Stimulated activated CD4-positive, alpha-beta T cell treated with anti-CD3 and anti-CD28 coated beads, Interleukin-4, amount 100 ng/mL, for 4 hours (primary cell): ENCODE results near the gene SERTAD1.
A peak's percentile ranks its signal among the peaks of the same experiment; 100 is the strongest.
"Not testable (repeated sequence)": the region's sequence is repeated elsewhere in the genome, so short reads cannot be mapped to it uniquely, and the experiment has no call there.

Experiments
- DNase-seq, 2 experiments: peaks; one replicate each; pipeline ENCODE4 v3.0.0-alpha.2; 2020

Gene SERTAD1

DNA sequence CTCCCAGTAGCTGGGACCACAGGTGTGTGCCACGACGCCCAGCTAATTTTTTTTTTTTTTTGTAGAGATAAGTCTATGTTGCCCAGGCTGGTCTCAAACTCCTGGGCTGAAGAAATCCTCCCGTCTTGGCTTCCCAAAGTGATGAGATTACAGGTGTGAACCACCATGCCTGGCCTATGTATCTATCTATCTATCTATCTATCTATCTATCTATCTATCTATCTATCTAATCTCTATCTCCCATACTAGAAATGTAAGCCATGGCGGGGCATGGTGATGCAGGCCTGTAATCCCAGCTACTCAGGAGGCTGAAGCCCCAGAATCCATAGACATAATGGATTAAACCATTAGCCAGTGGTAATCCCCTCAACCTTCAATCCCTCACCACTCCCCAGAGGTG, 24.9 kb upstream of the SERTAD1 start:
- DNase-seq = no peak

DNA sequence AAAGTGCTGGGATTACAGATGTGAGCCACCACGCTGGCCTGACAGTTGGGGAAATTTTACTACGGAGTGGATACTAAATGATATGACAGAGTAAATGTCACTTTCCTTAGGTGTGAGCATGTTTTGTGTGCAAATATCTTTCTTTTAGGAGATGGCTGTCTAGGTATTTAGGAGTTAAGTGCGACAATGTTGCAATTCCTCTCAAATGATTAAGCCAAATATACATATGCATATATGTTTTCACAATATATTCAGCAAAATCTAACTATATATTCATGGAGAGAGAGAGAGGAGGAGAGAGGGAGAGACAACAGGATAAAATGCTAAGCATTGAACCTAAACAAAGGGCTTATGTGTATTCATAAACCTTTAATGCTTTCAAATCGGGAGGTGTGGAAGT, 23.7 kb upstream of the SERTAD1 start:
- no peak for DNase-seq

DNA sequence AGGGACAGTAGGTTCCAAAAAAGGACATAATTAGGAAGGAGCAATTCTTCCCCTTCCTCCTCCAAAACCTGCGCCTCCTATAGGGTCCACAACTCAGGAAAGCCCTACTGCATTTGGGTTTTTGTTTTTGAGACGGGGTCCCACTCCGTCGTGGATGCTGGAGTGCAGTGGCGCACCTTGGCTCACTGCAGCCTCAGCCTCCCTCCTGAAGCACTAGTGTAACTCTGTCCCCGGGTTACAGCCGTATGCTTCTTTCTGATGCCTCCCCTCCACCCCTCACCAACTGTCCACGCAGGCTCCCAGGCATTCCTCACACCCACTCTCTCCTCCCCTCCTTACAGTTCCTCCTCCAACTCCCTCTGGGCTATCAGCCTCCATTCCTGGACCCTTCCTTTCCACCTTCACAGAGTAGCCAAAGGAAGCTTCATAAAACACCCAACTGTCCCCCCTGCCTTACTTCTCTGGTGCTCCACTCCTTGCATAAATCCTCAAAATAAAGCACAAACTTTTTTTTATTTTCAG, 20.5 kb upstream of the SERTAD1 start:
- DNase-seq = no peak

DNA sequence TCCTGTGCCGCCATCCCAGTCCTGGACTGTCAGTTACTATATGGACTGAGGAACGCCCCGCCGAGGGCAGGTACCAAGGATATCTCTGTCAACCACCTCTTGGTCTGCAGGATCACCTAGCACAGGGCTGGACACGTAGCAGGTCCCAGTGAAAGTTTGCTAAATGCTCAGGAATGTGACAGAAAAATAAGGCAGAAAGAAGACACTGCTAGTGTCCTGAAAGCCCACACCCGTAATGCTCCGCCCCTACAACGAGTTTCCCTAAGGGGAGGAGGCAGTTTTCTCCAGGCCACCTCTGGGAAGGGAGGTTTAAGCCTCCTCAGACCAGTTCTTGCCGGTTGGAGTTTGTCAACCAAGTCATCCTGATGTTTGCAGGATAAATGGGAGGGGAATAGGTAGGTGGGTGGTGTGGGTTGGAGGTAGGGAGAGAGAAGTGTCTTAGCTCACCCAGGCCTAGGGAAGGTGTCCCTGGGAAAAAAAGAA, 20.0 kb upstream of the SERTAD1 start:
- no peak for DNase-seq

DNA sequence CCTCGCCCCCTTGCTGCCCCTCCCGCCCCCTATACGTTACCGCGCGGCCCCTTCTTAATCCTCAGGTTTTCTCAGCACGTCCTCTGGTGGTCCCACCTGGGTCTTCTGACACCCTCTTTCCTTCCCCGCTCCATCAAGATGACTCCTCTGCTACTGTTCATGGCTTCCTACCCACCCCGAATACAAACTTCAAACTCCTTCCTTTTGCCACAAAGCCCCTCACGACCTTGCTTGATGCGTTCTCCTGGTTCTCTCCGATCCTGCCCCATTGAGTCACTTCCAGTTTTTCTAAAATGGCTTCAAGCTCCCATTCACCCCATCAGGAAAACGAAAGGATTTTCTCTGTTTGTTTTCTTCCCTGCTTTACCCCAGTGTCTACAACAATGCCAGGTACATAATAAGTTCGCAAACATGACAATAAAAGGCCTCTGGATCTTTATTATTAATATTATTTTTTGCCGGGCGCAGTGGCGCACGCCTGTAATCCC, 19.1 kb upstream of the SERTAD1 start:
- no peak for DNase-seq

DNA sequence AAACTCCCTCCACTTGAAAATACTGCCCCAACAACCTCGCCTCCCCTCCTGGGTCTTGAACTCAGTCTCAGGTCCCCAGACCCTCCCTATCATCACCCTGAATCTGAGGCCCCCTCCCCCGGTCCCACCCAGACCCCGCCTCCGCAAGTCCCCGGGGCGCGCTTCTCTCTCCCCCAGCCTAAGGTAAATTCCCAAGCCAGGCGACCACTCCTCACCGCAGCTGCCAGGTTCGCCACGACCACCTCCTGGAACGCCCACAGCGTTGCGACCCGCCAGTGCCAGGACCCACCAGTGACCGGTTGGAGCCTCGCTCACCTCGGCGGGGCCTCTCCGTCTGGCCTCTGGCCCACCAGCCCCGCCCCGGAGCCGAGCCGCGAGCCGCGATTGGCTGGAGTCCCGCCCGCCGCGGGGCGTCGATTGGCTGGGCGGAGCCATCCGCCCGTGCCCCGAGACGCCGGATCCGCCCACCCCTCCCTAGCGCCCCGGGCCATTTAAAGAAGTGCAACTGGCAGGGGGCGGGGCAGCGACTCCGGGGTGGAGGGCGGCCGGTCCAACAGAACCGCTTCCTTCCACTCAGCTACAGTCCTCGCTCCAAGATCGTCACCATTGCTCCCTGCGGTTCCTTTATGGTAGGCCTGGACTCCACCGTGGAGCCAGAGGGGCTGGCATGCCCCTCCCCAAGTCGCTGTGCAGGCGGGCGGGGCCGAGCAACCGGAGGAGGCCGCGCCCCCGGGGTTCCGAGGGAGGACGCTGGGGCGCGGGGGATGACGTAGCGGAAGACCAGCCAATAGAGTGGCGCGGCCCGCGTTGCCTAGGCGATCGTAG, 18.4 kb upstream of the SERTAD1 start, which contains the start of gene SERTAD3:
TSS of gene SERTAD3 (minus strand) at position 336 of the 825 bp plus-strand sequence. CDS start 2,255 bp downstream, outside the sequence.
- DNase-seq = peak; percentile 96

DNA sequence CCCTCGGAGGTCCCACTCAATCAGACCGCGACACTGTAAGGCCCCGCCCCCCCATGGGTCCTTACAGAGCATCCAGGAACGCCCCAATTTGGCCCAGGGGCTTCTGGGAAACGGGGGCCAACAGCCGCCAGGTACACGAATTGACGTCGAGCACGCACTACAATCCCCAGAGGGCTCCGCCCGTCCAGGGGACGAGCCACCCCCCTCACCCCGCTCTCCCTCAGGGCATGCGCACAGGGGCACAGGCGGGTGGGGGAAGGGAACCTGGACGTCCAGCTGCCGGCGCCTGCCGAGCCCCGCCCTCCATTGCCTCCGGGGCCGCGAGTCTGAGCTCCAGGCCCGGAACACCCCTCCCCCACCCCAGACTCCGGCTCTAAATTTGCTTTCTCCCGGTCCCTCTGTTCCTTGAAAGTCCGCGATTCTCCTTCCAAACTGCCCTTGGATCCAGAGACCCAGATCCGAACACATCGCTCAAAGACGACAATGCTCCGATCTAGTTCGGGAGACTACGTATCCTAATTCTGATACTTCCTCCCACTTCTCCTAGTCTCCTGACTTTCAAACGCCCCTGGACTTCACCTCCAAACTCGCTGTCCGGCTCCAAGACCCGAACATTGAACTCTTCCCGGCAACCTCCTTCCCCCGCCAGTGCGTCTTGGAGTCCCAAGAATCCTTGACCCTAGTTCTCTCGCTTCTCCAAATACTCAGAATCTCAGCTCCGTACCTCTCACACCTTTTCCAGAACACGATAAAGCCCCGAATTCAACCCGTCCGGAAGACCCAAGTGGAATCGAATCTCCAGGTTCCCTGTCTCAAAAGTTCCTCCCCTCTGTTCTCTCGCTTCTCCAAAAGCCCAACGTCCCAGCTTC, 17.6 kb upstream of the SERTAD1 start:
- peak; percentile 97 to 100 for DNase-seq

DNA sequence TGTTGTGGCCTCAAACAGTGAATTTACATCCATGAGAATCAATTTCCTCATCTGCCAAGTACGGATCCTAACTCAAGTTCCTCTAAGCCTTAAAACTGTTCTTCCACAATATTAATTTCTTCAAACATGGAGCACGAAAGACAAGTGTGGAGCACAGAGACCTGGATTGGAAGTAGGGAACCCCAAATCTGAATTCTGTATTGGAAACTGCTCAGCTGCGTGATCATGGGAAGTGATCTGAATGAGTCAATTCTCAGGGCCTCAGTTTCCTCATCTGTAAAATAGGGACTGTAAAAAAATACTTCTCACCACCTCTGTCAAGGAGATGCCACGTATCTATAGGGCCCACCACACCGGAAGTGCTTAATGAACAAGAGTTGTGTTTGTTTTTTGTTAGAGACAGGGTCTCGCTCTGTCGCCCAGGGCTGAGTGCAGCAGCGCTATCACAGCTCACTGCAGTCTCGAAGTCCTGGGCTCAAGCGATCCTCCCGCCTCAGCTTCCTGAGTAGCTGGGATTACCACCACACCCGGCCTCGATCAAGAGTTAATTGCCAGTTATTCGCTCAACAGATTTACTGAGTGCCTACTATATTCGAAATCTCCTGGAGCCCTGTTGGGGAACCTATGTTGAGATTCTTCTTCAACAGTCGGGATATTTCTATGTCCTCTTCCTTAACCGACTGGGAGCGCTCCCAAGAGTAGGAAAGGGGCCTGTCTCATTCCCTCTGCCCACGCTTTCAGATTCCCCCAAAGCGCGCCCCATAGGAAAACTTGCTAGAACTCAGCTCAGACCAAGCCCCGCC, 16.7 kb upstream of the SERTAD1 start:
- no peak for DNase-seq

DNA sequence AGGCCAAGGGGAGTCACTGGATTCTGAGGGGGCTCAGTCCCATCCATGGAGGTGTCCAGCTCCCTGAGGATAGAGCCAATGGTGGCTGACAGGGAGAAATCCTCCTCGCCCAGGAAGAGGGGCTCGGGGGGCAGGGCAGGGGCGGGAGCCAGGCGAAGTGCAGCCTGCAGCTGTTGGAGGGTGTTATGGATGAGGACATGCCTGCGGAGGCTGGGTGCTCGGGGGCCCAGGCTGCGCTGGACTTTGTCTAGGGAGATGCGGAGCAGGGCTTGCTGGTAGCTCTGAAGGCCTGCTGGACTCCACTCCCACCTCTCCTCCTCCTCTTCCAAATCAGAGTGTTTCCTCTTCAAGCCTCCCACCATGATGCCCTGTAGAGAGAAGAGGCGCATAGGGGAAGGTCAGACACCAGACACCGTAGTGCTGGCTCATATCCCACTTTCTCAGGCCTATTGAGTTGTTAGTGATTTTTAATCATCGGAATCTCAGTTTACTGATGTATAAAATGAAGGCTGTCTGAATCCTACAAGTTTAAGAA, 16.0 kb upstream of the SERTAD1 start:
- DNase-seq = no peak

DNA sequence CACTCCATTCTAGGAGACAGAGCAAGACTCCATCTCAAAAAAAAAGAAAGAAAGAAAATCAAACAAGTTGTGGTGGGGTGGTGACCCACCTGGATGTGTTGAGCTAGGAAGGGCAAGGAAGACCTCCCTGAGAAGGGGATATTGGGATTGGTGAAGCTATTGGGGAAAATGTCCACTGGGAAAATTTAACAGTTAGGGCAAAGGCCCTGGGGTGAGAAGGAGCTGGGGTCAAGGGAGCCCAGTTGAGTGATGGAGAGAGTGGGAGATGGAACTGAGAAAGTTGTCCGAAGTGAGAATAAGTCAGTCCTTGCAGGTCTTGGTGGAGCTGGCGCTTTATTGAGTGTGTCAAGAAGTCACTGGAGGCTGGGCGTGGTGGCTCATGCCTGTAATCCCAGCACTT, 12.5 kb upstream of the SERTAD1 start:
- DNase-seq = no peak

DNA sequence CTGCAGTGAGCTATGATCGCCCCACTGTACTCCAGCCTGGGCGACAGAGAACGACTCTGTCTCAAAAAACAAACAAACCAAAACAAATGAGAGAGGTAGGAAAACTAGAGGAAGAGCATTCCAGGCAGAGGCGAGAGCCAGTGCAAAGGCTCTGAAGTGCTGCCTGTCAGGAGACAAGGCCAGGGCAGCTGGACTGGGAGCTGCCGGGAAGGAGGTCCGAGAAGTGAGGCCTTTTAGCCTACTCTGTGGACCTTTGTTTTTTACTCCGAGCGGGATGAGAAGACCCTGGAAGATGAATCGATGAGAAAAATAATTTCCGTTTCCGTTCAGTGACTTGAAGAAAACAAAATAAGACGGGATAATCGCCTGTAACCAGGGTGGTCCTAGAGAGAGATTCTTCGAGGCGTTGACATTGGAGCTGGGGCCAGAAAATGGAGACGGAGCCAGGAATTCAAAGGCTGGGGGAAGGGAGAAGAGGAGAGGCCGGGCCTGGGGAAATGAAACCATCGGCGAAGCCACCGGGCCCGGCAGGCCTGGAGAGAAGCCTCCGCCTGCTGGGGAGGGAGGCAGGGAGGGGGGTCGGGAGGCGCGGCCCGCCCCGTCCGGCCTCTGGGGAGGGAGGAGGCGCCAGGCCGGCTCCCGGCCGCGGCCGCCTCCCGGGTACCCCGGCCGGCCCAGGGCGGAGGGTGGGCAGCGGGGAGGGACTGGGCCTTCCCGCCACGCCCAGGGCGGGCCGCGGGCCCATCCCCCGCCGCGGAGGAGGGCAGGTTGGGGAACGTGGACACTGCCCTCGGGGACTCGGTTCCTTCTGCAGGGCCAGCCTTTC, 7.8 kb upstream of the SERTAD1 start:
- DNase-seq = peak; percentile 35 to 37

DNA sequence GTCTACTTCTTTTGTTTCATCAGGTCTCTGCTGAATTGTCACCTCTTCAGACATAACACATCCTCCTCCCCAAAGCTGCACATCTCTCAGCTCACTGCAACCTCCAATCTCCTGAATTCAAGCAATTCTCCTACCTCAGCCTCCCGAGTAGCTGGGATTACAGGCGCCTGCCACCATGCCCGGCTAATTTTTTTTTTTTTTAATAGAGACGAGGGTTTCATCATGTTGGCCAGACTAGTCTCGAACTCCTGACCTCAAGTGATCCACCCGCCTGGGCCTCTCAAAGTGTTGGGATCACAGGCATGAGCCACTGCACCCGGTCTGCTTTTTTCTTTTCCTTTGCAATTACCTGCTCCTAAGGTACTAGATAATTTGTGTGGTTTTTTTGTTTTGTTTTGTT, 7.0 kb upstream of the SERTAD1 start:
- DNase-seq = not testable (repeated sequence)

DNA sequence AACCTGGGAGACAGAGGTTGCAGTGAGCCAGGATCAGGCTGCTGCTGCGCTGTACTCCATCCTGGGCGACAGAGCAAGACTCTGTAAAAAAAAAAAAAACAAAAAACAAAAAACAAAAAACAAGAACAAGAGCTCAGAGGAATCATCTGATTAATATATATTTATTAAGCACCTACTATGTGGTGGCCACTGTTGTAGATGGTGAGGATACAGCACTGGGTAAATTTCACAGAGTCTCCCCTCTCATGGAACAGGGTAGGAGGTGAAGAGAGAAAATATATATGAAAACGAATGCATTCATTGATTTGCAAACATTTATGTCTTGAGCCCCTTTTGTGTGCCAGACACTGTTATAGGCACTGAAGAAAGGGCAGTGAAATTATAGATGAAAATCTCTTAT, 5.9 kb upstream of the SERTAD1 start:
- DNase-seq = no peak

DNA sequence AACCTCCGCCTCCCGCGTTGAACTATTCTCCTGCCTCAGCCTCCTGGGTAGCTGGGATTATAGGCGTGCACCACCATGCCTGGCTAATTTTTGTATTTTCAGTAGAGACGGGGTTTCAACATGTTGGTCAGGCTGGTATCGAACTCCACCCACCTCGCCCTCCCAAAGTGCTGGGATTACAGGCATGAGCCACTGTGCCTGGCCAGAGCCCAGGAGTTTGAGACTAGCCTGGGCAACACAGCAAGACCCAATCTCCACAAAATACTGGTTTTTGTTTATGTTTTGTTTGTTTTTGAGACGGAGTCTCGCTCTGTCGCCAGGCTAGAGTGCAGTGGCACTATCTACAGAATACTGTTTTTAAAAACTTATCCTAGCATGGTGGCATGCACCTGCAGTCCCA, 4.5 kb upstream of the SERTAD1 start:
- not testable (repeated sequence) for DNase-seq

DNA sequence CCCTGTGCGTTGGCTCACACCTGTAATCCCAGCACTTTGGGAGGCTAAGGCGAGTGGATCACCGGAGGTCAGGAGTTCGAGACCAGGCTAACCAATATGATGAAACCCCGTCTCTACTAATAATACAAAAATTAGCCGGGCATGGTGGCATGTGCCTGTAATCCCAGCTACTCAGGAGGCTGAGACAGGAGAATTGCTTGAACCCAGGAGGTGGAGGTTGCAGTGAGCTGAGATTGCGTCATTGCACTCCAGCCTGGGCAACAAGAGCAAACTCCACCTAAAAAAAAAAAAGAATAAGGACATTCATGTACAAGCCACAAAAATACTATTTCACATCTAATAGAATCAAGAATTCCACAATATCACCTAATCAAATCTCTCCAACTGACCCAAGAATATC, 2.4 kb upstream of the SERTAD1 start:
- not testable (repeated sequence) for DNase-seq

DNA sequence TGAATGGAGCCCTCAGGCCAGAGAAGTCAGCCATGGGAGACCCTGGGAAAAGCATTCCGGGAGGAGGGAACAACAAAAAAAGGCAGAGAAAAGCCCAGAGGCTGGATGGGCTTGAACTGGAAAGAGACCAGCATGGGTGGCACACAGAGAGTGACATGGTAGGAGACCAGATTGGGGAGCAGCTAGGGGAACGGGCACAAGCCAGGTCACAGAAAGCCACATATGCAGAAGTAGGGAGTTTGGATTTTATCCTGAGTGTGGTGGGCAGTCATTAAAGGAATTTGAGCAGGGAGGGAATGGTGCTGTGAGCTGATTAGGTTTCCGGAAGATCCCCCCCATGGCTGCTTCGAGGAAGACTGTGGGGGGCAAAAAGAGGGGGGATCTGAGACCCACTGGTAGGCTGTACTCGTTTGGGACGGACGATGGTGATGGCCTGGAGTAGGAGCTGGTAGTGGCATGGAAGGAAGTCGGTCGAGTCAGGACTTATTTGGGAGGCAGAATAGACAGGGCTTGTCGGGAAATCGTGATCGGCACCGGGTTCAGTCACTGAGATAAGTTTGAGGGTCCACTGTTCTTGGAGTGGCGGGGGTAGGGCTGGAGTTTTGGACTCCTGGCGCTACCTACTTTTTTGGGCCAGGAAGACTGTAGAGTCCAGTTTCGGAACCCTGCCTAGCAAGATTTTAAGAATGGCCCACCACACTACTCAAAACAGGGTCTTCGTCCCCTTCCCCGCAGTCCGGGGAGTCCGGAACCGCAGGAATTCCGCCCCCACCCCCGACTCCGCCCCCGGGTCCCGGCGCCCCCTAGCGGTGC, 949 bp downstream of the SERTAD1 start:
- peak in 1 of 2 experiments; percentile 12 for DNase-seq

DNA sequence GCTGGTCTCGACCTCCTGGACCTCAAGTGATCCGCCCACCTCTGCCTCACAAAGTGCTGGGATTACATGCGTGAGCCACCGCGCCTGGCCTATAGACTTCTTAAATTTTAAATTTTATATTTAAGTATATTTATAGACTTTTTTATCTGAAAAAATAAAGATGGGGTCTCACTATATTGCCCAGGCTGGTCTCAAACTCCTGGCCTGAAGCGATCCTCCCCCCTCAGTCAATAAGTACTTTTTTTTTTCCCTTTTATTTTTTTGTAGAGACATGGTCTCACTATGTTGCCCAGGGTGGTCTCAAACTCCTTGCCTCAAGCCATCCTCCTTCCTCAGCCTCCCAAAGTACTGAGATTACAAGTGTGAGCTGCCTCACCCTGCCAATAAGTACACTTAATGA, 1.9 kb downstream of the SERTAD1 start:
- DNase-seq = no peak

DNA sequence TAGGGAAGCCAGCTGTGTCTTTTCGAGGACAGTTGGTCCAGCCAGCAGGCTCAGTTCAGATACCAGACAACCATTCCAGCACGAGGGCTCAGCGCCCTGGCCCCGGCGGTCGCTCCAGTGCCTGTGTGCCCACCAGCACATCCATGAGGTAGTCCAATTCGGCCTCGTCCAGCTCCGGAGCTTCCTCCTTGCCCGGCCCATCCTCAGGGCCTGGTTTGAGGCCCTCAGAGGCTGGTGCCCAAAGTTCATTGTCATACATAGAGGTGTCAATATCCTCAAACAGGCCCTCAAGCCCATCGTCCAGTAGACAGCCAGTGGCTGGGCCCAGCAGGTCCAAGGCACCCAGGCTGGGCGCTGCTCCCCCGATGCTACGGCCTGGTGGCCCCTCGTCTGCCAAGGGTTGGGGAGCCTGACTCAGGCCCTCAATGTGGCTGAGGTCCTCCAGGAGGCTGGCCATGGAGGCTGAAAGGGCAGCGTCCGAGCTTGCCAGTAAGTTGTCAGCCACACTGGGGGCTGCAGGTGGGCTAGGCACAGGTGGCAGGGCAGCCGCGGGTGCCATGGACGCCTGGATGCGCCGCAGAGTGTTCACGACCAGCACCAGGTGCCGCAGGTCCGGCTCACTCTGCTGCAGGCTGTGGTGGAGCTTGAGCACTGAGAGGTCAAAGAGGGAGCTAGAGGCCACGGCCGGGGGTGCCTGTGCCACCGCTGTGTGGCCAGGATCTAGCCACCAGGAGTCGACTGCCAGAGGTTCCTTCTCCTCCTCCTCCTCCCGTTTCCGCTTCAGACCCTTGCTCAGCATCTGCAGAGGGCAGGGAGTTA, 2.8 kb downstream of the SERTAD1 start:
- DNase-seq = no peak

DNA sequence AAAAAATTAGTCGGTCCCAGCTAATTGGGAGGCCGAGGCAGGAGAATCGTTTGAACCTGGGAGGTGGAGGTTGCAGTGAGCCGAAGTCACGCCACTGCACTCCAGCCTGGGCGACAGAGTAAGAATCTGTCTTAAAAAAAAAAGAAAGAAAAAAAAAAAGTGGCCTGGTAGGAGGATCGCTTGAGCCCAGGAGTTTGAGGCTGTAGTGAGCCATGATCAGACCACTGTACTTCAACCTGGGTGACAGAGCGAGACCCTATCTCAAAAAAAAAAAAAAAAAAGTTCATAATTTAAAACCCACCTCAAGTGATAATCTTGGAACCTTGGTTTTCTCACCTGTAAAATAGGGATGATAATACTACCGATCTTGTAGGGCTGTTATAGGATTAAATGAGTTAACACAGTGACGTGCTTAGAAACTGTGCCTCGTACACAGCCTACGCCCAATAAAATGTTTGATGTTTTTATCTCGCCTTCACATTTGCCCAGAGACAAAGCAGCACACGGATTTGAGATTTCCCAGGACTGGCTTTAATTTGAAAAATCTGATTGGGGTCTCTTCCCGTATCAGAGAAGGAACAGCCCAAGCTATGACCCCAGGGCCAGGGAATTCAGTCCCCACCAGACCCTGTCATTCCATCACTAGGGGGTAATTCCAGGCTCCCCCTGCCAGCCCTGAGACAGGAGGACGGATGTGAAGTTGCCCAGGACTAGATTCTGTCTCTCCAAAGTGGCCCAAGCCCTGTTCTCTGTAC, 3.6 kb downstream of the SERTAD1 start:
- DNase-seq = no peak
